OCI-LY7 (cell line): ENCODE data around the gene PARD3B.

Experiments
- EZH2phosphoT487 ChIP-seq: fragments of 200-600 bp; sonication (generic); IDR thresholded peaks from 2 replicates; pipeline ENCODE4 v1.6.1; 2018; ENCODE audit warnings: low read depth, borderline replicate concordance, mild to moderate bottlenecking, mixed run types, antibody characterized with exemption, low read length, moderate library complexity, mixed read lengths
- TF ChIP-seq, protein P1 (sequence below): fragments of 200-600 bp; sonication (generic); conservative IDR thresholded peaks from 2 replicates; pipeline ENCODE4 v1.5.1; 2014; ENCODE audit warnings: mild to moderate bottlenecking, antibody characterized with exemption, low read length, moderate library complexity, mixed read lengths

DNA sequence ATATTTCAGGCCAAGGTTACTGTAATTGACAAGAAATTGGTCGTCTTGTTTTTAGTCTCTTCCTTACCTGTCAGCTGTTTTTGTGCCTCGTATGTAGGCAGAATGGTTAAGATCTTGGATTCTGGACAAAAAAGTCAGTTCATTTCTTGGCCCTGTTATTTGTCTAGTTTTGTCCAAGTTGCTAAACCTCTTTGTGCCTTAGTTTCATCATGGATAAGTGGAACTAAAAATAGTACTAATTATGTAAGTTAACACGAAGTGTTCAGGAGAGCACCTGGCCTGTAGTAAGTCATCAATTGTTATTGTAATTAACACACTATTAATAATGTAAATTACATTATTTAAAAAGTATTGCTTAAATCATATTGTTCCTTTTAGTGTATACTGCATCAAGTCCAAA is 148.0 kb downstream of the PARD3B start:
- TF ChIP-seq, protein P1, sequence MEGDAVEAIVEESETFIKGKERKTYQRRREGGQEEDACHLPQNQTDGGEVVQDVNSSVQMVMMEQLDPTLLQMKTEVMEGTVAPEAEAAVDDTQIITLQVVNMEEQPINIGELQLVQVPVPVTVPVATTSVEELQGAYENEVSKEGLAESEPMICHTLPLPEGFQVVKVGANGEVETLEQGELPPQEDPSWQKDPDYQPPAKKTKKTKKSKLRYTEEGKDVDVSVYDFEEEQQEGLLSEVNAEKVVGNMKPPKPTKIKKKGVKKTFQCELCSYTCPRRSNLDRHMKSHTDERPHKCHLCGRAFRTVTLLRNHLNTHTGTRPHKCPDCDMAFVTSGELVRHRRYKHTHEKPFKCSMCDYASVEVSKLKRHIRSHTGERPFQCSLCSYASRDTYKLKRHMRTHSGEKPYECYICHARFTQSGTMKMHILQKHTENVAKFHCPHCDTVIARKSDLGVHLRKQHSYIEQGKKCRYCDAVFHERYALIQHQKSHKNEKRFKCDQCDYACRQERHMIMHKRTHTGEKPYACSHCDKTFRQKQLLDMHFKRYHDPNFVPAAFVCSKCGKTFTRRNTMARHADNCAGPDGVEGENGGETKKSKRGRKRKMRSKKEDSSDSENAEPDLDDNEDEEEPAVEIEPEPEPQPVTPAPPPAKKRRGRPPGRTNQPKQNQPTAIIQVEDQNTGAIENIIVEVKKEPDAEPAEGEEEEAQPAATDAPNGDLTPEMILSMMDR = no peak
- TF ChIP-seq EZH2phosphoT487 = no peak
